ENCODE data around the gene SNX9.
A peak's percentile ranks its signal among the peaks of the same experiment; 100 is the strongest.

Gene SNX9

GRCh38 chr6:157989541-157990289 is 166.7 kb downstream of the SNX9 start:
- H4K8ac ChIP-seq (ENCODE audit: low read depth, low read length), result no peak overlapping the region
- WGBS (ENCODE audit: extremely low coverage, insufficient coverage, low lambda C conversion rate), result no CpG with 5 or more reads among the region's 22 CpGs
- H3K56ac ChIP-seq (ENCODE audit: low read length), result peak overlapping the region; percentile 37
- H3K27ac ChIP-seq (ENCODE audit: low read depth, low read length), result no peak overlapping the region
- H3K79me1 ChIP-seq (ENCODE audit: low read length), result no peaks in the 10 kb centered on the region
- DNase-seq, result no peak
- H3K36me3 ChIP-seq (ENCODE audit: control insufficient read depth, insufficient read depth, low read length), result no peaks in the 10 kb centered on the region
- H3K9ac ChIP-seq (ENCODE audit: low read length), result no peak overlapping the region
- no peak overlapping the region for H3K4me2 ChIP-seq (ENCODE audit: low read length)
- H2AK5ac ChIP-seq (ENCODE audit: low read length), result no peak overlapping the region
- H4K5ac ChIP-seq (ENCODE audit: low read length), result no peak overlapping the region
- H2BK5ac ChIP-seq (ENCODE audit: low read length), result no peak overlapping the region
- no peak overlapping the region for H3K4me3 ChIP-seq (ENCODE audit: low read length)
- H3K4ac ChIP-seq (ENCODE audit: low read depth, low read length), result no peak overlapping the region
- H3K27me3 ChIP-seq (ENCODE audit: insufficient read depth, low read length, poor library complexity), result no peaks in the 10 kb centered on the region
- H3K18ac ChIP-seq (ENCODE audit: low read length), result no peak overlapping the region
- no peak overlapping the region for H2BK120ac ChIP-seq (ENCODE audit: low read depth, low read length)
- peaks cover 26% of the 10 kb centered on the region for H3K79me2 ChIP-seq (ENCODE audit: control insufficient read depth, insufficient read depth, low read length)
- H3K4me1 ChIP-seq (ENCODE audit: control insufficient read depth, low read depth, low read length), result peaks cover 1% of the 10 kb centered on the region
- no peak overlapping the region for H2BK15ac ChIP-seq (replicated peaks; ENCODE audit: low read depth)
- peak overlapping the region; percentile 24 for H3K23ac ChIP-seq (ENCODE audit: low read length)

GRCh38 chr6:157990321-157991066 is 167.4 kb downstream of the SNX9 start:
- no peak overlapping the region for H3K27ac ChIP-seq (ENCODE audit: low read depth, low read length)
- no peak overlapping the region for H3K18ac ChIP-seq (ENCODE audit: low read length)
- H3K9ac ChIP-seq (ENCODE audit: low read length), result no peak overlapping the region
- H3K4me2 ChIP-seq (ENCODE audit: low read length), result no peak overlapping the region
- H3K4ac ChIP-seq (ENCODE audit: low read depth, low read length), result no peak overlapping the region
- peak overlapping the region; percentile 6 for H3K56ac ChIP-seq (ENCODE audit: low read length)
- H2AK5ac ChIP-seq (ENCODE audit: low read length), result no peak overlapping the region
- no peak overlapping the region for H3K23ac ChIP-seq (ENCODE audit: low read length)
- no peaks in the 10 kb centered on the region for H3K79me1 ChIP-seq (ENCODE audit: low read length)
- no peak overlapping the region for H3K4me3 ChIP-seq (ENCODE audit: low read length)
- H4K5ac ChIP-seq (ENCODE audit: low read length), result no peak overlapping the region
- no CpG with 5 or more reads among the region's 15 CpGs for WGBS (ENCODE audit: extremely low coverage, insufficient coverage, low lambda C conversion rate)
- H3K4me1 ChIP-seq (ENCODE audit: control insufficient read depth, low read depth, low read length), result peaks cover 1% of the 10 kb centered on the region
- no peak overlapping the region for H4K8ac ChIP-seq (ENCODE audit: low read depth, low read length)
- no peak for DNase-seq
- no peaks in the 10 kb centered on the region for H3K36me3 ChIP-seq (ENCODE audit: control insufficient read depth, insufficient read depth, low read length)
- H2BK120ac ChIP-seq (ENCODE audit: low read depth, low read length), result no peak overlapping the region
- H2BK15ac ChIP-seq (replicated peaks; ENCODE audit: low read depth), result no peak overlapping the region
- H3K79me2 ChIP-seq (ENCODE audit: control insufficient read depth, insufficient read depth, low read length), result peaks cover 30% of the 10 kb centered on the region
- no peak overlapping the region for H2BK5ac ChIP-seq (ENCODE audit: low read length)
- no peaks in the 10 kb centered on the region for H3K27me3 ChIP-seq (ENCODE audit: insufficient read depth, low read length, poor library complexity)

GRCh38 chr6:157991067-157991432 is 168.0 kb downstream of the SNX9 start:
- DNase-seq, result no peak
- H3K27ac ChIP-seq (ENCODE audit: low read depth, low read length), result no peak overlapping the region
- H3K4me1 ChIP-seq (ENCODE audit: control insufficient read depth, low read depth, low read length), result peaks cover 1% of the 10 kb centered on the region
- no peak overlapping the region for H3K18ac ChIP-seq (ENCODE audit: low read length)
- H2BK15ac ChIP-seq (replicated peaks; ENCODE audit: low read depth), result no peak overlapping the region
- H3K36me3 ChIP-seq (ENCODE audit: control insufficient read depth, insufficient read depth, low read length), result no peaks in the 10 kb centered on the region
- no peak overlapping the region for H3K4me3 ChIP-seq (ENCODE audit: low read length)
- no peak overlapping the region for H2BK120ac ChIP-seq (ENCODE audit: low read depth, low read length)
- H2AK5ac ChIP-seq (ENCODE audit: low read length), result no peak overlapping the region
- no peak overlapping the region for H3K4ac ChIP-seq (ENCODE audit: low read depth, low read length)
- no peak overlapping the region for H3K23ac ChIP-seq (ENCODE audit: low read length)
- H3K9ac ChIP-seq (ENCODE audit: low read length), result no peak overlapping the region
- no peak overlapping the region for H3K56ac ChIP-seq (ENCODE audit: low read length)
- no peak overlapping the region for H4K8ac ChIP-seq (ENCODE audit: low read depth, low read length)
- H3K79me1 ChIP-seq (ENCODE audit: low read length), result no peaks in the 10 kb centered on the region
- peaks cover 31% of the 10 kb centered on the region for H3K79me2 ChIP-seq (ENCODE audit: control insufficient read depth, insufficient read depth, low read length)
- no CpG with 5 or more reads among the region's 11 CpGs for WGBS (ENCODE audit: extremely low coverage, insufficient coverage, low lambda C conversion rate)
- no peak overlapping the region for H3K4me2 ChIP-seq (ENCODE audit: low read length)
- H3K27me3 ChIP-seq (ENCODE audit: insufficient read depth, low read length, poor library complexity), result no peaks in the 10 kb centered on the region
- H4K5ac ChIP-seq (ENCODE audit: low read length), result no peak overlapping the region
- H2BK5ac ChIP-seq (ENCODE audit: low read length), result no peak overlapping the region

GRCh38 chr6:157993076-157993475 is 170.0 kb downstream of the SNX9 start:
- Histone ChIP-seq H3K27ac (ENCODE audit: low read depth, low read length) (no peak overlapping the region), H2BK120ac (ENCODE audit: low read depth, low read length) (no peak overlapping the region), H3K4me3 (ENCODE audit: low read length) (no peak overlapping the region), H3K56ac (ENCODE audit: low read length) (no peak overlapping the region), H2BK5ac (ENCODE audit: low read length) (no peak overlapping the region), H3K9ac (ENCODE audit: low read length) (no peak overlapping the region), H4K8ac (ENCODE audit: low read depth, low read length) (no peak overlapping the region), H4K5ac (ENCODE audit: low read length) (no peak overlapping the region), H3K4ac (ENCODE audit: low read depth, low read length) (no peak overlapping the region), H3K4me2 (ENCODE audit: low read length) (no peak overlapping the region), H3K79me2 (ENCODE audit: control insufficient read depth, insufficient read depth, low read length) (peaks cover 25% of the 10 kb centered on the region), H3K4me1 (ENCODE audit: control insufficient read depth, low read depth, low read length) (peaks cover 5% of the 10 kb centered on the region), H2BK15ac (replicated peaks; ENCODE audit: low read depth) (no peak overlapping the region), H3K18ac (ENCODE audit: low read length) (no peak overlapping the region), H3K79me1 (ENCODE audit: low read length) (no peaks in the 10 kb centered on the region), H3K23ac (ENCODE audit: low read length) (no peak overlapping the region), H3K27me3 (ENCODE audit: insufficient read depth, low read length, poor library complexity) (no peaks in the 10 kb centered on the region), H2AK5ac (ENCODE audit: low read length) (no peak overlapping the region), H3K36me3 (ENCODE audit: control insufficient read depth, insufficient read depth, low read length) (no peaks in the 10 kb centered on the region)
- no CpG with 5 or more reads among the region's 3 CpGs for WGBS (ENCODE audit: extremely low coverage, insufficient coverage, low lambda C conversion rate)
- no peak for DNase-seq

DNA sequence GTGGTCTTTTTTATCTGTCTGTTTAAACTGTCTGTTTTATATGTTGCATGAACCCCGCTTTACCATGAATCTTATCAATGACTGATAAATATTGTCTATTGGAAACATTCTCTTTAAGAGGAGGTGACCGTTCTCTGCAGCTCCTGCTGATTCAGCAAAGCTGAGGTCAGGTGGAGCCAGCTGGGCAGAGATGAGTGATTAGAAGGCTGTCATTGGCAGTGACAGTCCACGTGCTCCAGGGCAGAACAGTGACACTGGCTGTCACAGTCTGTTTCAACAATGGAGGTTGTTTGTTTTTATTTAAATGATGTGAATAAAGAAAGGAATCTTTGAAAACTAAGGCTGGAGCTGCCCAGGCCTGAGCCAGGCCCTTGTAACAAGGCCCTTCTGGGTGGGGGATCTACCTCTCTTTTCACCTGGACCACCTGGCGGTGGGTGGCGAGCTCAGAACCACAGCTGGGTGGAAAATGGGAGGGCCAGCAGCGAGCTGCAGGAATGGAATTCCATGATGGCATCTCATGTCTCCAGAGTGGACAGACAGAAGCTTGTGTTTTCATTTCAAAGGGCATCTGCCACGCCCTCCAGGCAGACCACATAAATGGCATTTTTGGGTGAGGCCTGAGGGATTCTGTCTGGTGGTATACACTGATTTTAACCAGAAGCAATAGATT is 171.2 kb downstream of the SNX9 start:
- Histone ChIP-seq H4K8ac (ENCODE audit: low read depth, low read length) (no peak overlapping the region), H3K4ac (ENCODE audit: low read depth, low read length) (no peak overlapping the region), H3K4me2 (ENCODE audit: low read length) (no peak overlapping the region), H2BK120ac (ENCODE audit: low read depth, low read length) (no peak overlapping the region), H3K56ac (ENCODE audit: low read length) (no peak overlapping the region), H3K36me3 (ENCODE audit: control insufficient read depth, insufficient read depth, low read length) (no peaks in the 10 kb centered on the region), H2AK5ac (ENCODE audit: low read length) (no peak overlapping the region), H3K27ac (ENCODE audit: low read depth, low read length) (no peak overlapping the region), H3K79me1 (ENCODE audit: low read length) (no peaks in the 10 kb centered on the region), H2BK15ac (replicated peaks; ENCODE audit: low read depth) (no peak overlapping the region), H3K79me2 (ENCODE audit: control insufficient read depth, insufficient read depth, low read length) (peaks cover 17% of the 10 kb centered on the region), H3K18ac (ENCODE audit: low read length) (no peak overlapping the region), H3K23ac (ENCODE audit: low read length) (no peak overlapping the region), H2BK5ac (ENCODE audit: low read length) (no peak overlapping the region), H3K4me1 (ENCODE audit: control insufficient read depth, low read depth, low read length) (peaks cover 5% of the 10 kb centered on the region), H3K27me3 (ENCODE audit: insufficient read depth, low read length, poor library complexity) (no peaks in the 10 kb centered on the region), H3K4me3 (ENCODE audit: low read length) (no peak overlapping the region), H4K5ac (ENCODE audit: low read length) (no peak overlapping the region), H3K9ac (ENCODE audit: low read length) (no peak overlapping the region)
- DNase-seq, result no peak
- WGBS (ENCODE audit: extremely low coverage, insufficient coverage, low lambda C conversion rate), result no CpG with 5 or more reads among the region's 7 CpGs
